ENCODE results near the gene DNAAF8.

DNA sequence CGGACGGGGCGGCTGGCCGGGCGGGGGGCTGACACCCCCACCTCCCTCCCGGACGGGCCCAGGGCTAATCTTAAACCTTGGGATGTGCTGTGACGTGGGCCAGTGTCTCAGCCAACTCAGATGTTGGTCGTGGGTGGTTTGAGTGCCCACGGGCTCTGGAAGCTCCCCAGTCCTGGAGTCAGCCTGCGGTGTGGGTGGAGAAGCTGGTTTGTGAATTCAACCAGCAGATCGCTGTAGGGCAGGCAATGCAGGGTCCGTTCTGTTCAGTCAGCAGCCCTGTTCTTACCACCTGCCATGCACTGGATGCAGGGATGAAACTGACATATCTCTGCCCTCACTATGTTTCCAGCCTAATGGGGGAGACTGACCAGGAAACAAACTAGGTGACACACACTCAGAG, 40.7 kb downstream of the DNAAF8 start:
- TF ChIP-seq, protein P1, sequence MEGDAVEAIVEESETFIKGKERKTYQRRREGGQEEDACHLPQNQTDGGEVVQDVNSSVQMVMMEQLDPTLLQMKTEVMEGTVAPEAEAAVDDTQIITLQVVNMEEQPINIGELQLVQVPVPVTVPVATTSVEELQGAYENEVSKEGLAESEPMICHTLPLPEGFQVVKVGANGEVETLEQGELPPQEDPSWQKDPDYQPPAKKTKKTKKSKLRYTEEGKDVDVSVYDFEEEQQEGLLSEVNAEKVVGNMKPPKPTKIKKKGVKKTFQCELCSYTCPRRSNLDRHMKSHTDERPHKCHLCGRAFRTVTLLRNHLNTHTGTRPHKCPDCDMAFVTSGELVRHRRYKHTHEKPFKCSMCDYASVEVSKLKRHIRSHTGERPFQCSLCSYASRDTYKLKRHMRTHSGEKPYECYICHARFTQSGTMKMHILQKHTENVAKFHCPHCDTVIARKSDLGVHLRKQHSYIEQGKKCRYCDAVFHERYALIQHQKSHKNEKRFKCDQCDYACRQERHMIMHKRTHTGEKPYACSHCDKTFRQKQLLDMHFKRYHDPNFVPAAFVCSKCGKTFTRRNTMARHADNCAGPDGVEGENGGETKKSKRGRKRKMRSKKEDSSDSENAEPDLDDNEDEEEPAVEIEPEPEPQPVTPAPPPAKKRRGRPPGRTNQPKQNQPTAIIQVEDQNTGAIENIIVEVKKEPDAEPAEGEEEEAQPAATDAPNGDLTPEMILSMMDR (IDR thresholded peaks at IDR 0.05) = no peak
- TF ChIP-seq POLR2A (IDR thresholded peaks at IDR 0.05) = no peak
